GM12875 (cell line): ENCODE results near the gene GYPB.
"Not testable (repeated sequence)": the region's sequence is repeated elsewhere in the genome, so short reads cannot be mapped to it uniquely, and the experiment has no call there.

Experiments used
- H3K4me3 ChIP-seq: one replicate; pipeline ENCODE4 v1.5.1; 2011; ENCODE audit warnings: low read depth, low read length, control low read depth
- CTCF ChIP-seq: IDR thresholded peaks from 2 replicates; pipeline ENCODE4 v1.5.1; 2011; ENCODE audit warnings: low read depth, mild to moderate bottlenecking, control low read depth, inconsistent platforms, low read length, moderate library complexity, borderline replicate concordance; ENCODE audit not compliant: insufficient read depth

GYPB gene

GRCh38 chr4:144019277-144019676 lies at the start of gene GYPB:
Gene GYPB (minus strand): TSS chr4:144019380. CDS start chr4:144019287, 93 bp downstream.
- H3K4me3 ChIP-seq = not testable (repeated sequence)

- H3K4me3 ChIP-seq = not testable (repeated sequence)
Observed at GRCh38 chr4:144061556-144061955, 42.4 kb upstream of the GYPB start.

- H3K4me3 ChIP-seq = not testable (repeated sequence)
Observed at GRCh38 chr4:144060234-144060859, 41.2 kb upstream of the GYPB start.

- no peak for TF ChIP-seq CTCF
- no peak overlapping the region for H3K4me3 ChIP-seq
Observed at GRCh38 chr4:144056800-144057199, 37.6 kb upstream of the GYPB start.

GRCh38 chr4:144055336-144055735 lies 36.2 kb upstream of the GYPB start:
- not testable (repeated sequence) for H3K4me3 ChIP-seq

GRCh38 chr4:144051494-144051893 lies 32.3 kb upstream of the GYPB start:
- H3K4me3 ChIP-seq = not testable (repeated sequence)

GRCh38 chr4:144050631-144051030 lies 31.5 kb upstream of the GYPB start:
- H3K4me3 ChIP-seq = not testable (repeated sequence)

GRCh38 chr4:144049495-144050424 lies 30.6 kb upstream of the GYPB start:
- not testable (repeated sequence) for H3K4me3 ChIP-seq

GRCh38 chr4:144044936-144045335 lies 25.8 kb upstream of the GYPB start:
- not testable (repeated sequence) for H3K4me3 ChIP-seq

GRCh38 chr4:144032580-144032979 lies 13.4 kb upstream of the GYPB start:
- not testable (repeated sequence) for H3K4me3 ChIP-seq

GRCh38 chr4:144031875-144032274 lies 12.7 kb upstream of the GYPB start:
- not testable (repeated sequence) for H3K4me3 ChIP-seq

- not testable (repeated sequence) for H3K4me3 ChIP-seq
Observed at GRCh38 chr4:144031369-144031768, 12.2 kb upstream of the GYPB start.

- not testable (repeated sequence) for H3K4me3 ChIP-seq
Observed at GRCh38 chr4:144030708-144031107, 11.5 kb upstream of the GYPB start.

- not testable (repeated sequence) for H3K4me3 ChIP-seq
Observed at GRCh38 chr4:144026682-144027081, 7.5 kb upstream of the GYPB start.

GRCh38 chr4:144024399-144025053 lies 5.3 kb upstream of the GYPB start:
- H3K4me3 ChIP-seq = not testable (repeated sequence)

- H3K4me3 ChIP-seq = not testable (repeated sequence)
Observed at GRCh38 chr4:144022772-144023400, 3.7 kb upstream of the GYPB start.
